ENCODE results near the gene LEPROT. TPM values are rescaled to one million over a fixed set of nuclear protein-coding genes. Genes with fewer than 3 reads are reported as not detected.

Gene LEPROT
- total and polyA plus RNA-seq, 10 of the 15 experiments (the other 5 are each of a cell fraction or from before 2014, with no cell fraction given) = 14.9 to 38.1 (median 17.4) TPM

DNA sequence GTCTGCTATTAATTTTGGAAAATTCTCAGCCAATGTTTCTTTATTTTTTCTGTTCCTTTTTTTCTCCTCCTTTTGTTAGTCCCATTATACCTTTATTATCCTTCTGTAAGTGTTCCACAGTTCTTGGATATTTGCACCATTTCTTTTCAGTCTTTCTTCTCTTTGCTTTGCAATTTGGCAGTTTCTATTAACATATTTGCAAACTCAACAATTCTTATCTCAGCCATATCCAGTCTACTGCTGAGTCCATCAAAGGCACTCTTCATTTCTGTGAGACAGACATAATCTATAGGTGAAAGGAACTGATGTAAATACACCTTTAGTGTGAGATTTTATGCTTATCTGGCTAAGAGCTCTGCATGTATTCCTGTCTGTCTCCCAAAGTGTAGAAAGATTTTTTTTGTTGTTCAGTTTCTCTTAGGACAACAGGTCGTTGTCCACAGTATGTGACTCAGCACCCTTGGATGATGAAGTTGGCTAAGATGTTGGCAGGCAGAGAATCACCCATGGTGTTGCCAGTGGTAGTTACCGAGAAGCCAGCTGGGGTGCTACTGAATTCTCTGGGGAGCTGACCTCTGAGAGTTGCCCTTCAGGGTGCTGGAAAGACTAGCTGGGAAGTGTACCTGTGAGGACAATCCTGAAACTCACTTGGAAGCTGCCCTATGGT is 38.4 kb downstream of the LEPROT start:
- intact Hi-C loops (cut with micrococcal nuclease; ENCODE audit: unreplicated experiment) (loop anchor here (5.0 kb wide), 1 partner anchor 222 kb away; no protein-coding TSS in a partner anchor), in situ Hi-C loops (cut with MboI) (no loop called here)
- ATAC-seq = no peak
- ChIA-PET RAD21 (ENCODE audit: unreplicated experiment) (interaction anchor here (0.7 to 2.3 kb wide), 11 partner anchors 28 to 395 kb away, joined by 3 to 10 read pairs (median 5); partner anchors contain the start of genes LEPR and LEPROT), POLR2A (no interaction called here), SMC1A (ENCODE audit: uncharacterized antibody, unreplicated experiment) (interaction anchor here (0.6 to 1.9 kb wide), 17 partner anchors 10 to 230 kb away, joined by 3 to 19 read pairs (median 4); no protein-coding TSS in a partner anchor), CTCF (interaction anchor here (0.7 to 2.9 kb wide), 29 partner anchors 10 to 399 kb away, joined by 3 to 28 read pairs (median 4); partner anchors contain the start of genes LEPR and LEPROT)
- H3K36me3 ChIP-seq (ENCODE audit: control insufficient read depth in 2 of 2, insufficient read depth in 2 of 2, low read length in 1 of 2) = no peaks in the 10 kb centered on the region
- no TSS peak for BruUV-seq (replicated peaks)
- no peak overlapping the region for H3K9ac ChIP-seq (ENCODE audit: control insufficient read depth, insufficient read depth, low read length)
- no peaks in the 10 kb centered on the region for H3K27me3 ChIP-seq (replicated peaks in 1 of 2; ENCODE audit: control insufficient read depth in 2 of 2, insufficient read depth in 2 of 2, low read length in 1 of 2)
- H2AFZ ChIP-seq (ENCODE audit: control insufficient read depth, low read depth, low read length) = peak overlapping the region; percentile 26; the same call in 1 of the 2 replicates
- no peaks in the 10 kb centered on the region for H3K4me1 ChIP-seq (ENCODE audit: control insufficient read depth, insufficient read depth, low read length)
- FAIRE-seq = no peak
- H3K4me3 ChIP-seq = no peak overlapping the region
- no peak for DNase-seq (ENCODE audit: low read depth, low spot score)
- H3K4me2 ChIP-seq (ENCODE audit: control insufficient read depth, insufficient read depth) = no peak overlapping the region
- TF ChIP-seq NFXL1 (IDR thresholded peaks at IDR 0.05; ENCODE audit: borderline replicate concordance) (no peak), NR2F1 (conservative IDR thresholded peaks at IDR 0.05) (peak; percentile 50; the same call in 1 of the 2 replicates)
- H4K20me1 ChIP-seq (ENCODE audit: control insufficient read depth, insufficient read depth) = no peaks in the 10 kb centered on the region
- H3K9me3 ChIP-seq (replicated peaks; ENCODE audit: control insufficient read depth, insufficient read depth, low read length) = no peaks in the 10 kb centered on the region
- no peak overlapping the region for H3K27ac ChIP-seq (ENCODE audit: control insufficient read depth, insufficient read depth)
- 50% methylated on average over 2 of the region's 2 CpGs for WGBS (ENCODE audit: insufficient coverage, insufficient replicate concordance, low lambda C conversion rate, missing lambda C conversion rate)
- no peaks in the 10 kb centered on the region for H3K79me2 ChIP-seq (ENCODE audit: control insufficient read depth, insufficient read depth, low read length)

DNA sequence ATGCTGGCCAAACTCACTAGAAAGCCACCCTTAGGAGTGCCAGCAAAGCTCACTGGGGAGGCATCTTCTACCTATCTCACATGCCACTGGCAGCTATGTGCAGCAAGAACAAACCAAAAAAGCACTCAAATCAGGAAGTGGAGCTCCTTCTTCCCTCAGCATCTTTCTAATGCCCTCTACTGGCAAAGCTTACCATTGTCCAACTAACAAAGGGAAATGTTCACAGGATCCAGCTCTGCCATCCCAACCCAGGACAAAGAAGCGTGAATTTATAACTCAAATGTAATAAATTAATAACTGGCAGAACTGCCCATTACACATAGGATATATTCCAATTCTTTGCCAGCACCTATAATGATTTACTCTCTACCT is 38.9 kb downstream of the LEPROT start:
- CTCF ChIA-PET = interaction anchor here (0.7 to 2.9 kb wide), 29 partner anchors 9 to 399 kb away, joined by 3 to 28 read pairs (median 4); partner anchors contain the start of genes LEPR and LEPROT
- Histone ChIP-seq H2AFZ (ENCODE audit: control insufficient read depth, low read depth, low read length) (peak overlapping the region; percentile 26; the same call in 1 of the 2 replicates), H3K4me3 (no peak overlapping the region), H3K79me2 (ENCODE audit: control insufficient read depth, insufficient read depth, low read length) (no peaks in the 10 kb centered on the region), H3K27ac (ENCODE audit: control insufficient read depth, insufficient read depth) (no peak overlapping the region), H4K20me1 (ENCODE audit: control insufficient read depth, insufficient read depth) (no peaks in the 10 kb centered on the region), H3K9ac (ENCODE audit: control insufficient read depth, insufficient read depth, low read length) (no peak overlapping the region), H3K36me3 (ENCODE audit: control insufficient read depth in 2 of 2, insufficient read depth in 2 of 2, low read length in 1 of 2) (no peaks in the 10 kb centered on the region), H3K4me2 (ENCODE audit: control insufficient read depth, insufficient read depth) (no peak overlapping the region), H3K27me3 (replicated peaks in 1 of 2; ENCODE audit: control insufficient read depth in 2 of 2, insufficient read depth in 2 of 2, low read length in 1 of 2) (no peaks in the 10 kb centered on the region), H3K9me3 (replicated peaks; ENCODE audit: control insufficient read depth, insufficient read depth, low read length) (no peaks in the 10 kb centered on the region), H3K4me1 (ENCODE audit: control insufficient read depth, insufficient read depth, low read length) (no peaks in the 10 kb centered on the region)
- intact Hi-C loops (cut with micrococcal nuclease; ENCODE audit: unreplicated experiment) = loop anchor here (5.0 kb wide), 1 partner anchor 222 kb away; no protein-coding TSS in a partner anchor
- POLR2A ChIA-PET = no interaction called here
- ATAC-seq (peak; percentile 75), FAIRE-seq (no peak), DNase-seq (ENCODE audit: low read depth, low spot score) (peak; percentile 4)
- WGBS (ENCODE audit: insufficient coverage, insufficient replicate concordance, low lambda C conversion rate, missing lambda C conversion rate) = 50% methylated on average over 1 of the region's 1 CpG
- BruUV-seq (replicated peaks) = no TSS peak
- in situ Hi-C loops (cut with MboI) = no loop called here
- SMC1A ChIA-PET (ENCODE audit: uncharacterized antibody, unreplicated experiment) = interaction anchor here (0.6 to 1.9 kb wide), 20 partner anchors 9 to 245 kb away, joined by 3 to 19 read pairs (median 4); no protein-coding TSS in a partner anchor
- RAD21 ChIA-PET (ENCODE audit: unreplicated experiment) = interaction anchor here (0.7 to 2.3 kb wide), 11 partner anchors 28 to 395 kb away, joined by 3 to 10 read pairs (median 5); partner anchors contain the start of genes LEPR and LEPROT
- TF ChIP-seq FOS (IDR thresholded peaks at IDR 0.05; ENCODE audit: borderline replicate concordance, extremely low read depth, insufficient read length) (no peak), FOXK2 (IDR thresholded peaks at IDR 0.05) (no peak), SMC3 (IDR thresholded peaks at IDR 0.05; ENCODE audit: borderline replicate concordance, low read length) (peak; percentile 54; the same call in 1 of the 2 replicates), SPI1 (IDR thresholded peaks at IDR 0.05; ENCODE audit: borderline replicate concordance, insufficient read depth, low read depth, low read length) (peak; percentile 62; the same call in 1 of the 2 replicates), RAD21 (IDR thresholded peaks at IDR 0.05; ENCODE audit: insufficient read depth, low read depth, low read length) (peak; percentile 54), POU2F2 (IDR thresholded peaks at IDR 0.05; ENCODE audit: borderline replicate concordance, low read depth, low read length) (no peak), KLF5 (IDR thresholded peaks at IDR 0.05; ENCODE audit: partially characterized antibody) (no peak), NR2F1 (conservative IDR thresholded peaks at IDR 0.05) (no peak)
- TF ChIP-seq, protein P1, sequence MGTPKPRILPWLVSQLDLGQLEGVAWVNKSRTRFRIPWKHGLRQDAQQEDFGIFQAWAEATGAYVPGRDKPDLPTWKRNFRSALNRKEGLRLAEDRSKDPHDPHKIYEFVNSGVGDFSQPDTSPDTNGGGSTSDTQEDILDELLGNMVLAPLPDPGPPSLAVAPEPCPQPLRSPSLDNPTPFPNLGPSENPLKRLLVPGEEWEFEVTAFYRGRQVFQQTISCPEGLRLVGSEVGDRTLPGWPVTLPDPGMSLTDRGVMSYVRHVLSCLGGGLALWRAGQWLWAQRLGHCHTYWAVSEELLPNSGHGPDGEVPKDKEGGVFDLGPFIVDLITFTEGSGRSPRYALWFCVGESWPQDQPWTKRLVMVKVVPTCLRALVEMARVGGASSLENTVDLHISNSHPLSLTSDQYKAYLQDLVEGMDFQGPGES (IDR thresholded peaks at IDR 0.05) = no peak
- TF ChIP-seq, protein P2, sequence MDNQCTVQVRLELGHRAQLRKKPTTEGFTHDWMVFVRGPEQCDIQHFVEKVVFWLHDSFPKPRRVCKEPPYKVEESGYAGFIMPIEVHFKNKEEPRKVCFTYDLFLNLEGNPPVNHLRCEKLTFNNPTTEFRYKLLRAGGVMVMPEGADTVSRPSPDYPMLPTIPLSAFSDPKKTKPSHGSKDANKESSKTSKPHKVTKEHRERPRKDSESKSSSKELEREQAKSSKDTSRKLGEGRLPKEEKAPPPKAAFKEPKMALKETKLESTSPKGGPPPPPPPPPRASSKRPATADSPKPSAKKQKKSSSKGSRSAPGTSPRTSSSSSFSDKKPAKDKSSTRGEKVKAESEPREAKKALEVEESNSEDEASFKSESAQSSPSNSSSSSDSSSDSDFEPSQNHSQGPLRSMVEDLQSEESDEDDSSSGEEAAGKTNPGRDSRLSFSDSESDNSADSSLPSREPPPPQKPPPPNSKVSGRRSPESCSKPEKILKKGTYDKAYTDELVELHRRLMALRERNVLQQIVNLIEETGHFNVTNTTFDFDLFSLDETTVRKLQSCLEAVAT (IDR thresholded peaks at IDR 0.05) = no peak
- TF ChIP-seq, protein P3, sequence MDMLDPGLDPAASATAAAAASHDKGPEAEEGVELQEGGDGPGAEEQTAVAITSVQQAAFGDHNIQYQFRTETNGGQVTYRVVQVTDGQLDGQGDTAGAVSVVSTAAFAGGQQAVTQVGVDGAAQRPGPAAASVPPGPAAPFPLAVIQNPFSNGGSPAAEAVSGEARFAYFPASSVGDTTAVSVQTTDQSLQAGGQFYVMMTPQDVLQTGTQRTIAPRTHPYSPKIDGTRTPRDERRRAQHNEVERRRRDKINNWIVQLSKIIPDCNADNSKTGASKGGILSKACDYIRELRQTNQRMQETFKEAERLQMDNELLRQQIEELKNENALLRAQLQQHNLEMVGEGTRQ (IDR thresholded peaks at IDR 0.05; ENCODE audit: borderline replicate concordance, low read depth, low read length) = no peak
